ENCODE data around the gene PLXNA4. TPM values are rescaled to one million over a fixed set of nuclear protein-coding genes. Genes with fewer than 3 reads are reported as not detected.

The PLXNA4 gene
- total RNA-seq, 4 donors from 2014 or later, result 0.49 to 7.1 (median 2.0) TPM

DNA sequence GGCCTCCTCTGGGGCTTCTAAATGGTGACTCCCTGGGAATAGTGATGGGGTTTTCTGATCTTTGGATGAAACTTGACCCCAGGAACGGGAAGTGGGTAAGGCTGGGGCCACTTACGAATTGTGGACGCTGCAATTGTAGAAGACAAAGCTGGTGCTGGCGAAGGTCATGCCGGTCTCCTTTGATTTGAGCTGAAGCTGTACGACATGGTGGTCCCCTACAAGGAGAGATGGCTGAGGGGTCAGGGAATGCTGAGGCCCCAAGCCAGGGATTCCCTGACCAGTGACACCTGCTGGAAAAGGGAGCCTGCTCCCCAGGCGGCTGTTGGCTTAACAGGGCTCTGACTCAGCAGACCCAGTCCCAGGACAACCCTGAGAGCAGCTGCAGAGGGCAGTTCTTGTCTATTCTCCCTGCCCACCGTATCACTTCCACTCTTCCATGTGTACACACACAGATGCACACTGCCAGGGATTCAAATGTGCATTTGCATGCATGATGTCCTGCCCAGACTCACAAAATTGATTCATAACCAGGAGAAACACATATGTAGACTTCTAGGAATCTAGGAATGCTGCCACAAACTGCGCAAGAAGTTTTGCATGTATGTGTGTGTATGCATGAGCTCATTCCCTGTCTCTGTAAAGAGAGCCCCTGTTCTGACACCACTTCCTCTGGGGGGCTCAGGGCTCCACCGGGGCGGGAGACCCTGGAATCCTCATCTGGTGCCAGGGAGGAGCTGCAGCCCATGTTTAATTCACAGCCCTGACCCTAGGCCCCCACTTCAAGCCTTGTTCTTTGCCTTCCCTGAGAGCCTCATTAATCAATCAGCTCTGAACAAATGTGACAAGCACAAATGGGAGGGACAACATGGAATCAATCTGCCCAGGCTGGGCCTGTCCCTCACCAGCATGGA lies 350.0 kb downstream of the PLXNA4 start:
- H3K36me3 ChIP-seq, result no peaks in the 10 kb centered on the region
- intact Hi-C loops (cut with DNase I), result no loop called here
- peaks cover 0 to 9% (median 0%) of the 10 kb centered on the region in 3 donors for H3K4me1 ChIP-seq
- 77 to 86% methylated on average over 9 to 10 of the region's 11 CpGs for WGBS, 2 donors
- DNase-seq, result no peak
- no peak overlapping the region for H3K27ac ChIP-seq
- no peaks in the 10 kb centered on the region for H3K9me3 ChIP-seq
- H3K27me3 ChIP-seq, result peaks cover 0 to 19% (median 0%) of the 10 kb centered on the region in 4 donors
- no peak overlapping the region for H3K4me3 ChIP-seq
- TF ChIP-seq, protein P1, sequence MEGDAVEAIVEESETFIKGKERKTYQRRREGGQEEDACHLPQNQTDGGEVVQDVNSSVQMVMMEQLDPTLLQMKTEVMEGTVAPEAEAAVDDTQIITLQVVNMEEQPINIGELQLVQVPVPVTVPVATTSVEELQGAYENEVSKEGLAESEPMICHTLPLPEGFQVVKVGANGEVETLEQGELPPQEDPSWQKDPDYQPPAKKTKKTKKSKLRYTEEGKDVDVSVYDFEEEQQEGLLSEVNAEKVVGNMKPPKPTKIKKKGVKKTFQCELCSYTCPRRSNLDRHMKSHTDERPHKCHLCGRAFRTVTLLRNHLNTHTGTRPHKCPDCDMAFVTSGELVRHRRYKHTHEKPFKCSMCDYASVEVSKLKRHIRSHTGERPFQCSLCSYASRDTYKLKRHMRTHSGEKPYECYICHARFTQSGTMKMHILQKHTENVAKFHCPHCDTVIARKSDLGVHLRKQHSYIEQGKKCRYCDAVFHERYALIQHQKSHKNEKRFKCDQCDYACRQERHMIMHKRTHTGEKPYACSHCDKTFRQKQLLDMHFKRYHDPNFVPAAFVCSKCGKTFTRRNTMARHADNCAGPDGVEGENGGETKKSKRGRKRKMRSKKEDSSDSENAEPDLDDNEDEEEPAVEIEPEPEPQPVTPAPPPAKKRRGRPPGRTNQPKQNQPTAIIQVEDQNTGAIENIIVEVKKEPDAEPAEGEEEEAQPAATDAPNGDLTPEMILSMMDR (IDR thresholded peaks at IDR 0.05), result no peak
- TF ChIP-seq POLR2A (IDR thresholded peaks at IDR 0.05), result no peak

GRCh38 chr7:132225216-132226030 lies 350.8 kb downstream of the PLXNA4 start:
- 56 to 62% methylated on average over 4 to 5 of the region's 8 CpGs for WGBS, 2 donors
- DNase-seq, result no peak

DNA sequence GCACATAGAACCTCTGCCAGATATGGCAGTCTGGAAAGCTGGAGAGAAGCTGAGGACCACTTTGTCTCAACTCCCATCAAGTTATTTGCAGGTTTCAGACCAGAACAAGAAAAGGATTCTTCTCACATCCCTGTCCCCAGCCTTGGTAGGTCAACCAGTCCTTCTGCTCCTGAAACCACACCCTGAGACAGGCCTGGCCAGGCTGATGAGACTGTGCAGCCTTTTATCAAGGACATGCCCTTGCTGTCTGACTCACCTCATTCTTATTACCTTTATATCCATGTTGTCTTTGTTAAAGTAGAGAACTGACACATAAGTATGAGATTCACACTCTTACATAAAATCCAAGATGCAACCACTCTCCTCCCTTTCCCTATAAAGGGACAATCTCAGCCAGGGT lies 354.9 kb downstream of the PLXNA4 start:
- intact Hi-C loops (cut with DNase I), result no loop called here

More at GRCh38 chr7:132225216-132226030, 350.8 kb downstream of the PLXNA4 start:
- TF ChIP-seq, protein P1 (IDR thresholded peaks at IDR 0.05), result no peak
- no peak for TF ChIP-seq POLR2A (IDR thresholded peaks at IDR 0.05)
- H3K9me3 ChIP-seq, result no peaks in the 10 kb centered on the region
- no peak overlapping the region for H3K4me3 ChIP-seq
- peaks cover 0 to 14% (median 0%) of the 10 kb centered on the region in 3 donors for H3K4me1 ChIP-seq
- intact Hi-C loops (cut with DNase I), result no loop called here
- H3K36me3 ChIP-seq, result no peaks in the 10 kb centered on the region
- H3K27me3 ChIP-seq, result peaks cover 0 to 19% (median 0%) of the 10 kb centered on the region in 4 donors
- H3K27ac ChIP-seq, result no peak overlapping the region

GRCh38 chr7:132220060-132220459 lies 356.2 kb downstream of the PLXNA4 start:
- Histone ChIP-seq H3K4me1 (peaks cover 0 to 14% (median 0%) of the 10 kb centered on the region in 3 donors), H3K27ac (no peak overlapping the region), H3K4me3 (no peak overlapping the region), H3K27me3 (no peaks in the 10 kb centered on the region), H3K36me3 (no peaks in the 10 kb centered on the region), H3K9me3 (no peaks in the 10 kb centered on the region)
- DNase-seq, result no peak
- intact Hi-C loops (cut with DNase I), result no loop called here
- TF ChIP-seq, protein P1 (IDR thresholded peaks at IDR 0.05), result no peak
- no peak for TF ChIP-seq POLR2A (IDR thresholded peaks at IDR 0.05)
- WGBS, 2 donors, result 100% methylated on average over 1 of the region's 1 CpG

More for the DNA sequence above, 354.9 kb downstream of the PLXNA4 start:
- no peaks in the 10 kb centered on the region for H3K9me3 ChIP-seq
- no peaks in the 10 kb centered on the region for H3K36me3 ChIP-seq
- DNase-seq, result no peak
- H3K4me1 ChIP-seq, result peaks cover 0 to 14% (median 0%) of the 10 kb centered on the region in 3 donors
- no peaks in the 10 kb centered on the region for H3K27me3 ChIP-seq
- TF ChIP-seq, protein P1 (IDR thresholded peaks at IDR 0.05), result no peak
- TF ChIP-seq POLR2A (IDR thresholded peaks at IDR 0.05), result no peak
- no peak overlapping the region for H3K4me3 ChIP-seq
- H3K27ac ChIP-seq, result no peak overlapping the region
